Stimulated activated CD8-positive, alpha-beta memory T cell treated with anti-CD3 and anti-CD28 coated beads, Interleukin-4, amount 100 ng/mL, for 24 hours (primary cell): ENCODE data around the gene ATP5MC2.
A peak's percentile ranks its signal among the peaks of the same experiment; 100 is the strongest.
"Not testable (repeated sequence)": the region's sequence is repeated elsewhere in the genome, so short reads cannot be mapped to it uniquely, and the experiment has no call there.

Experiments
- DNase-seq: peaks from one replicate; pipeline ENCODE4 v3.0.0-alpha.2; 2020; ENCODE audit warnings: low read depth

ATP5MC2 gene

DNA sequence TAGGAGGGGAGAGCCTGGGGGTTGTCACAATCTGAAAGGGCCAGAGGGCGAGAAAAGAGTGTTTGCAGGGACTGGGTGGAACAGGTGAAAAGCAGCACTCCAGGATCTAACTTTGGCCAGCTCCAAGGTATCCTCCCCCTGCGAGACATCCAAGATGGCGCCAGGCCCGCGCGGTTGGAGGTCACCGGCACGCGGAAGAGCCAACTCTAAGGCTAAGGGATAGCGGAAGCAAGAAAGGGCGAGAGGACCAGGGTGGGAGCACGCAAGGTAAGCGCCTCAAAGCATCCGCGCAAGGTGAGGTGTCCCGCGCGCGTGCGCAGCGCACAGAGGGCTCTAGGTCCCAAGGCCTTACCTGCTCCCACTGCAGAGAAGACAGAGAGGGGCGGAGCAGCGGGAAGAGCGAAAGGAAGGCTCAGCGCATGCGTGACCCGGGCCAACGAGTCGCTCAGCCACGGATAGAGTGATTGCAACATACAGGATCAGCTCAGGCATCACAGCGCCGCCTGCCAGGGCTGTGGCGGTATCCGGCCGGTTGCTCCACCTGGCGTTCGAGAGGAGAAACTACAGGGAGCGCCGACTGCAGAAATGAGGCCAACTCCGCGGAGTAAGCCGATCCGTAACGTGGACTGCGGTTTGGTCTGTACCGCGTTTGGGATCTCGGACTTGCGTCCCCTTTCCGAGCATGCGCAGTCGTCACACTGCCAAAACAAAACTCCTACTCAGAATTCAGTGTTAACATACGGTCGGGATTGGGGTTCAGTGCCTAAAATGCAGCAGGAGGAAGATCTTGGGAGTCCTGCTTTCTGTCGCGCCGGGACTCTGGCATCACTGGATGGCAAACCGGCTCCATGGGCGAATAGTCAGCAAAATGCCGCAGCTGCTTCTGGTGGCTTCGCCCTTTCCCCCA, at the start of gene ATP5MC2:
ATP5MC2 (minus strand) TSS at position 383 of the 907 bp plus-strand sequence. CDS start 3,469 bp downstream, outside the sequence.
- DNase-seq, result peak; percentile 95

DNA sequence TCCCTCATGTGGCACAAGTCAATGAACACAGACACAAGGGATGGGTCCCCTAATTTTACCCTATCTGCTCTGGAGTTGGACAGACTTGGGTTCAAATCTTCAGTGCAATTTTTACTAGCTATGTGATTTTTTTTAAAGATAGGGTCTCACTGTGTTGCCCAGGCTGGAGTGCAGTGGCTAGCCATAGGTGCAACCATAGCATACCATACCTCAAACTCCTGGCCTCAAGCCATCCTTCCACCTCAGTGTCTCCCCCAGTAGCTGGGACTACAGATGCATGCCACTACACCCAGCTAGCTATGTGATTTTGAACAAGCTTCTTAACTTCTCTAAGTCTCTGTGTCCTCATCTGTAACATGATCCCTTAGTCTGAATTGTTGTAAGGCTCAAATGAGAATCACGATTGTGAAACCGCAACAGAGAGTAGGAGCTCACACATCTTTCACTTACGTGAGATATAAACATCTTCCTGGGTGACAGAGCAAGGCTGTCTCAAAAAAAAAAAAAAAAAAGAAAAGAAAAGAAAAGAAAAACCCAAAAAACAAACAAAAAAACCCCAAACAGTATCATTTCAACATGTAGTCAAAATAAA, 46.7 kb upstream of the ATP5MC2 start:
- no peak for DNase-seq

DNA sequence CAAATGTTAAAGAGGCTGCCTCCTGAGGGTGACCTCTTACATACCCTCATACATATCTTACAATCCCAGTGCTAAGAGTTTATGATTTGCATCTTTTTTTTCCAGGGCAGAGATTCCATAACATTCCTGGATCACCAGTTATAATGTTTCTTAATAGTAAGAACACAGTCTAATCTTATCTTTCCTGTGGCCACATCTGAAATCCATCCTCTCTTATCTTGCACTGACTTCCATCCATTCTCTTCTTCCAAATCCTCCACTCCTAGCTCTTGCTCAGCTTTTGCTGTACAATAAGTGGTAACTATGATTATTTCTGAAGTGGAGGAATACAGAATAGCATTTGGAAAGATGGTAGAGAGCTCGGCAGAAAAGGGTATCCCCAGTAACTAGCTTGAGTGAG, 45.1 kb upstream of the ATP5MC2 start:
- no peak for DNase-seq

DNA sequence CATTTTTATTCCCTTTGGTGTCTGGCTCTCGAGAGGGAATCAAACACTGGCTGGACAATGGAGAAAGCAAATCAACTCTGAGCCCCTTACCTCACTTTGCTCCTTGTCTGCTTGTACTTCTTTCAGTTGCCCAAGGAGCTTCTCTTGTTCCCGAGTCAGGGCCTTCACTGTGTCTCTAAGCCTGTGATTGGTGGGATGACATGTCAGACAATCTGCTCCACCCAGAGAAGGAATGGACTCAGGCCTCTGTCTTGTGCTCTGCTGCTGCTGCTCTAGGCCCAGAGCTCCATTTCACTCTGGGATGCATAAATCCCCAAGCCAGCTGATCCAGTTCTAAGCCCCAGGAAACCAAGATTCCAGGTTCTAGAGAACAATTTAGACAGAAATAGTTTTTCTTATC, 43.8 kb upstream of the ATP5MC2 start:
- no peak for DNase-seq

DNA sequence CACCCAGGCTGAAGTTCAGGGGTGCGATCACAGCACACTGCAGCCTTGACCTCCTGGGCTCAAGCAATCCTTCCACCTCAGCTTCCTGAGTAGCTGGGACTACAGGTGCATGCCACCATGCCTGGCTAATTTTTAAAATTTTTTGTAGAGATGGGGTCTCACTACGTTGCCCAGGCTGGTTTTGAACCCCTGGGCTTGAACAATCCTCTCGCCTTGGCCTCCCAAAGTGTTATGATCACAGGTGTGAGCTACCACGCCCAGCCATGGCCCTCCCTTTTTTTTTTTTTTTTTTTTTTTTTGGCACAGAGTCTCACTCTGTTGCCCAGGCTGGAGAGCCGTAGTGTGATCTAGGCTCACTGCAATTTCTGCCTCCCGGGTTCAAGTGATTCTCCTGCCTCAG, 42.7 kb upstream of the ATP5MC2 start:
- DNase-seq, result not testable (repeated sequence)

DNA sequence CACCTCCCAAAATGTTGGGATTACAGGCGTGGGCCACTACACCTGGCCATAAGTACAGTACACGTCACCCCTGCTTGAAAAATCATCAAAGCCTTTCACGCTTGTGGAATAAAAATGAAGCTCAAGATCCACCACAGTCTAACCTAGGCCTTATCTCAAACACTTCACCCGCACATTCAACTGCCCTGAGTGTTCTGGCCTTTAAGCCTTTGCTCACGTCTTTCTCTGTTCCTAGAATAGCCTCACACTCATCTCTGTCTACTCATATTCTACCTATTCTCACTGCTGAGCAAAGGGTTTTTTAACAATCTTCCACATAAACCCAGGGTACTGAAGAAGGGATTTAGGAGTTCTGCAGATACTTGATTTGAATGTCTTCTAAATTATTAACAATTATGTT, 41.4 kb upstream of the ATP5MC2 start:
- no peak for DNase-seq

DNA sequence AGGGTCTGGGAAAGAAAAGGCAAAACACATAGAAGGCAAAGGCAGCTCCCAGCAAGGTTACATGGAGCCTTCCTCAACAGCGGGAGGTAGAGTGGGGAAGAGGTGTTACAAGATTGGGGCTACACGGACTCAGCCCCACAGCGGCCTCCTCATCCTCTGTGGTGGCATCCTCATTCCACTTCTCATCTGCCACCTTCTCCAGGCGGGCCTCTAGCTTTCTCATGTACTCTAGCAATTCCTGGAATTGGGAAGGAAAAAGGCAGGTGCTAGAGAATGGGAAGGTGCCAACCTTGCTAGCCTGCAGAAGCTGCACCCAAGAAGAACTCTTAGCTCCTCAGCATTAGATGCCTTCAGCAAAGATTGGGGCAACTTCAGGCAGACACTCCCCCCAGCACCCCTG, 38.1 kb upstream of the ATP5MC2 start:
- no peak for DNase-seq

DNA sequence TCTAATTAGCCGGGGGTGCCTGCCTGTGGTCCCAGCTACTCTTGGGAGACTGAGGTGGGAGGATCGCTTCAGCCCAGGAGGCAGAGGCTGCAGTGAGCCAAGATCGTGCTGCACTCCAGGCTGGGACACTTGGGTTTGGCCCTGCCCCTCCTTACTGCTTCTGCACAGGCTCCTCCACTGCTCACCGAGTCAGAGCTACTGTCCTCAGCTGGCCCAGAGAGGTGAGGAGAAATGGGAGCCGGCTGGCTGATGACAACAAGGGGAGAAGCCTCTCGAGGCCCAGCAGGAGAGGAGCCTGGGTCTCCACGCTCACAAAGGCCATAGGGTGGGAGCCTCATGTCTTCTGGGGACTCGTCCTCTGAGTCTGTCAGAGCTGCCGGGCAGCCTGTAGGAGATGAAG, 37.6 kb upstream of the ATP5MC2 start:
- DNase-seq, result no peak

DNA sequence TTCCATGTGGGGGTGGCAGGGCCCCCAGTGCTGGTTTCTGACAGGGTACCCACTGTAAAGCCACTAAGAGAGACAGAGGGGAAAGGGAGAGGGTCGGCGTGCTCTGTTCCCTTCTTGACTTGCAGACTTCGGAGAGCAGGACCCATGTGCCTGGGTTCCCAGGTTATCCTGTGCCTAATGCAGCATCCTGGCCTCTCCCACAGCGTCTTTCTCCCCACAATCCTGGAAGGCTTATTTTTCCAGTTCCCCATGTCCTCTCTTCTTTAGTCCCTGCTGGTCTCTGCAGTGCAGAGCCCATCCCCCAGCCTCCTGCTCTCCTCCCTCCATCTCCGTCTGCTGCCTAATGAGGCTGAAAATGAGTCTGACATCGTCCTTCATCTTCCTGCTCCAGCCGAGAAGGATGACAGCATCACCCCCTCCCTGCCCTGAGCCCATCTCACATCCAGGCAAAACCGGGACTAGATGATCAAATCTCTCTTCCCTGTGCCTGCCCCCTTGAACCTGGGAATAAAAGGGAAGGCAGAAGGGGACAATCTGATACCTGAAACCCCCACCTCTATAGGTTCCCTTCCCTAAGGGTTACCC, 36.3 kb upstream of the ATP5MC2 start:
- no peak for DNase-seq

DNA sequence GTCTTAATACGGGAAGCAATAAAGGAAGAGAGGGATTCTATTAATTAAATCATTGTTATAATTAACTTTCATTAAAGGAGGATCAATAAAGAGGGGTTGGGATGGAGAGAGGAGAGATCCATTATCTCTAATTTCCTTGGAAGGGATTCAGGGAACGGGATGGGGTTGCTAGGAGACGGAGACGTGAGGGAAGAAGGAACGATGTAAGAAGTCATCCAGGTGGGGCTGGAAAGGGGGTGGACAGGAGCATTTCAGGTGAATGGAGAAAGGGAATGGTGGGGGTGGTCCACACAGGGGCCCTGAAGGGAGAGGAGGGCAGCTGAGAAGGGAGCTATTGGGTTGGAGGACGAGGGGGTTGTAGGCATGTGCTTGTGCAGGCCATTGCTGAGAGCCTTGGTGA, 34.2 kb upstream of the ATP5MC2 start:
- DNase-seq, result no peak

DNA sequence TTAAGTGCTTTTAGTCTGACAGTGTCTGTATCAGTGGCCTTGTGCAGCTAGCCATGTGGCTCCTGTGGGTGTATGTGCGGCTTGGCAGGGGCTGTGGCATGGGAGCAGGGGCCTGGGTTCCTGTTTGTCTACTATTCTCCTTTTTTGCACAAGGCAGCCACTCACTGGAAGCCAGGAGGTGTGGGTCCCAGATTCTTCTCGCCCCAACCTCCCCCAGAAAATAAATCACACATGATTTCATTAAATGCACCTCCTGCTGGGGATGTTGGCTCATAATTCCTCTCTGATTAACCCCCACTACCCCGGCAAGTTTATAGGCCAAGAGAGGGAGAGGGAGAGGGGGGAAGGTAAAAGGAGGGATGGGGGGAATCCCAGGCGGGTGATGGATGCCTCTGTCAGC, 33.8 kb upstream of the ATP5MC2 start:
- no peak for DNase-seq

DNA sequence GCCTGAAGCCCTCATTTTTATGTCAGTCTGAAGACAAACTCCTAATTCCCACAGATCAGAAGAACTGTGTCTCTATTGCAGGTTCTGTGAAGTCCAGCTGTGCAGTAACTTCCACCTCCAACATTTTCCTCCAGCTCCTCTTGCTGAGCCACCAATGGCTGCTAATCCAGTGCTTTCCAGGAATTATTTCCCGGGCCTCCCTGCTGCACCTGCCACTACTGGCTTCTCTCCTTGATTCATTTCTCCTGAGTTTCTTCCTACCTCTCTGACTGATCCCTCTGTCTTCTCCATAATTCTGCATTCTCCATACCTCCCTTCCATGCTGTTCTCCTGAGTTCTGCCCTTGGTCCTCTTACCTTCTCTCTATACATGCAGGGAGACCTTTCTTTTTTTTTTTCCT, 30.2 kb upstream of the ATP5MC2 start:
- DNase-seq, result no peak

DNA sequence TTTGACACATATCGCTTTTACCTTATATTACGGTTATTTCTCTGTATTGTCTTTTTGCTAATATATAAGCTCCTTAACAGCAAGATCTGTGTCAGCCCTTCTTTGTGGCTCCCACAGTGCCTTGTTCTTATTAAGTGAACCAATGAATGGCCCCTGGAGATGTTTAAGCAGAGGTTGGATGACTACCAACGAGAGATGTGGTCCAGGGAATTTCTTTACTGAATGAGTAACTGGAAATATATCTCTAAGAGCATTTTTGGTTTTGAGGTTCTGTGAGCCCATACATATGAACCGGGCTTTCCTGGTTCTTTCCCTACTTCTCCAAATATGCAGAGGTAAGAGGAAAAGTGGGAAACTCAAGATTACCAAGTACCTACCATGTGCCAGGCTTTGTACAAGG, 27.9 kb upstream of the ATP5MC2 start:
- DNase-seq, result no peak

- DNase-seq, result peak; percentile 64
These were observed 25.8 kb upstream of the ATP5MC2 start for GRCh38 chr12:53701518-53702264.

- DNase-seq, result no peak
These were observed 24.7 kb upstream of the ATP5MC2 start for GRCh38 chr12:53700567-53700966.

- no peak for DNase-seq
These were observed 23.8 kb upstream of the ATP5MC2 start for GRCh38 chr12:53699678-53700025.

GRCh38 chr12:53698948-53699677, 23.2 kb upstream of the ATP5MC2 start:
- no peak for DNase-seq

- DNase-seq, result no peak
These were observed 20.9 kb upstream of the ATP5MC2 start for GRCh38 chr12:53696655-53697331.

- no peak for DNase-seq
These were observed 20.4 kb upstream of the ATP5MC2 start for GRCh38 chr12:53696285-53696654.

- DNase-seq, result no peak
These were observed 19.6 kb upstream of the ATP5MC2 start for GRCh38 chr12:53695152-53696145.
